H4 (cell line): ENCODE results near the gene UGT1A10. TPM values are rescaled to one million over a fixed set of nuclear protein-coding genes. Genes with fewer than 3 reads are reported as not detected.
"Not testable (repeated sequence)": the region's sequence is repeated elsewhere in the genome, so short reads cannot be mapped to it uniquely, and the experiment has no call there.

ENCODE experiments used
- DNase-seq: peaks from one replicate; pipeline ENCODE4 v3.0.0-alpha.2; 2015; ENCODE audit warnings: low spot score
- total RNA-seq: library from RNA; depleted of rRNA; stranded (reverse); fragments of >200 nt; shearing (Covaris generic); gene quantifications from 2 replicates; pipeline ENCODE4 v1.2.3, GENCODE V29; 2014

UGT1A10 gene
- total RNA-seq, 1 experiment from 2014 or later: not detected

DNA sequence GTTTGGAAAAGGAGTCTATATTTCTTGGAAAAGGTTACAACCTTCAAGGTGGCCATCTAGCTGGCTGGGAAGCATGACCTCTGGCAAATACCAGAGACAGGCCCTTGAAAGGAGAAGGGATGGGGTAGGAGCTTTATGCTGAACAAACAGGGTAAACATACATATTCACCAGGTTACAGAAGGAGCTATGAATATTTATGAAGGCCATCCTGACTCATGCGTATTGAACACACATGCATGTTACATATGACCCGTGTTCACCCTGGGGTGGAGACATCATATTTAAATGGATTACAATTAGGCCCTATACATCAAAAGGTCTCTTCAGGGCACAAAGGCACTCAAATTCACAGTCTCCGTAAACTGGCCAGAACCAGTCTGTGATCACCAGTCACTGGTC lies 19.7 kb downstream of the UGT1A10 start:
- not testable (repeated sequence) for DNase-seq

DNA sequence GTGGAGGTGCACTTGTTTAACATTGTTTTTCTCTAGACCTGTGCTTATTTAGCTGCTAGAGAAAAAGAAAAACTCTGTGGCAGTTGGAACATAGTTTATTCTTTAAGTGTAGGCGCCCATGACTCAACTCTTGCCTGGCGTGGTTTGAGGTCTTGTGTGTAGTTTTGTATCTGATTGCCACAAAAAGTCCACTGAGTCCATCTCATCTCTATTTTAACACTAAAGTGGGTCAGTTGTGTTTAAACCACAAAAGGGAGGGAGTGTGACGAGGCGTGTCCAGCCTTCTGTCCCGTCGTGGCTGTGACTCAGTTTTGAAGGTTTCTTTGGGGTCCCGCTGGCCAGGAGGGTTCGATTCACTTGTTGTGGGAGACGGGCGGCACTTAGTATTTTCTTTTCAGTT lies 20.2 kb downstream of the UGT1A10 start:
- DNase-seq: no peak

DNA sequence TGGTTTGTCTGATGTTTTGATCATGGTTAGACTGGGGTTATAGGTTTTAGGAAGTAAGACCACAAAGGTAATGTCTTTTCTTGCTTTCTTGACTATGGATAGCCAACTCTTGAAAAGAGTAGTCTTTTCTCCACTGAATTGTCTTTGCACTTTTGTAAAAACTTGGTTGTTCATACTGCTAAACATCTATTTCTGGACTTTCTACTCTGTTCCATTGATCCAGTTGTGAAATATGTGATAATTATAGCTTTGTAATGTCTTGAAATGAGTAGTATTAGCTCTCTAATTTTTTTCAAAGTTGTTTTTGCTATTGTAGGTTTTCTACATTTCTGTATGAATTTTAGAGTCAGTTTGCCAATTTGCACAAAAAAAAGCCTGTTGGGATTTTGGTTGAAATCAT lies 22.4 kb downstream of the UGT1A10 start:
- DNase-seq: no peak

DNA sequence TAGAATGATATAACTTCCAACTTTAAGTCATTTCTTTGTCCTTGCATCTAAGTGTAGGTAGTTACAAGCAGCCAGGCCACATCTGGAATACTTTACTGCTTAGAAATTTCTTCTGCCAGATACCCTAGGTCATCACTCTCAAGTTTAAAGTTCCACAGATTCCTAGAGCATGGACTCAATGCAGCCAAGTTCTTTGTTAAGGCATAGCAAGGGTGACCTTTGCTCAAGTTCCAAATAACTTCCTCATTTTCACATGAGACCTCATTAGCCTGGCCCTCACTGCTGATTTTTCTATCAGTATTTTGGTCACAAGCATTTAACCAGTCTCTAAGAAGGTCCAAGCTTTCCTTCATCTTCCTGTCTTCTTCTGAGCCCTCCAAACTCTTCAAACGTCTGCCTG lies 27.7 kb downstream of the UGT1A10 start:
- DNase-seq: no peak

DNA sequence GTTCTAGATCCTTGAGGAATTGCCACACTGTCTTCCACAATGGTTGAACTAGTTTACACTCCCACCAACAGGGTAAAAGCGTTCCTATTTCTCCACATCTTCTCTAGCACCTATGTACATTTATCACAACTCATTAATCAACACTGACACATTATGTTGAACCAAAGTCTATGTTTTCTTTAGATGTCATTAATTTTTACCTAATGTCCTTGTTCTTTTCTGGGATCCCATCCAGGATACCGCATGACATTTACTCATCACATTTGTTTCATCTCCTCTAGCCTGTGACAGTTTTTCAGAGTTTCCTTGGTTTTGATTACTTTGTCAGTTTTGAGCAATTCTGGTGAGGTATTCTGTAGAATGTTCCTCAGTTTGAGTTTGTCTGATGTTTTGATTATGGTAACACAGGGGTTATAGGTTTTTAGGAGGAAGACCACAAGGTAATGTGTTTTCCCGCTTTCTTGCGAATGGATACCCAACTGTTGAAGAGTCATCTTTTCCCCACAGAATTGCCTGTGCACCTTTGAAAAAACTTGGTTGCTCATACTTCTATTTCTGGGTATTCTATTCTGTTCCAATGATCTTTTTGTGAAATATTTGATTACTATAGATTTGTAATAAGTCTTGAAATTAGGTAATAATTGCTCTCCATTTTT lies 32.5 kb downstream of the UGT1A10 start:
- DNase-seq: no peak

DNA sequence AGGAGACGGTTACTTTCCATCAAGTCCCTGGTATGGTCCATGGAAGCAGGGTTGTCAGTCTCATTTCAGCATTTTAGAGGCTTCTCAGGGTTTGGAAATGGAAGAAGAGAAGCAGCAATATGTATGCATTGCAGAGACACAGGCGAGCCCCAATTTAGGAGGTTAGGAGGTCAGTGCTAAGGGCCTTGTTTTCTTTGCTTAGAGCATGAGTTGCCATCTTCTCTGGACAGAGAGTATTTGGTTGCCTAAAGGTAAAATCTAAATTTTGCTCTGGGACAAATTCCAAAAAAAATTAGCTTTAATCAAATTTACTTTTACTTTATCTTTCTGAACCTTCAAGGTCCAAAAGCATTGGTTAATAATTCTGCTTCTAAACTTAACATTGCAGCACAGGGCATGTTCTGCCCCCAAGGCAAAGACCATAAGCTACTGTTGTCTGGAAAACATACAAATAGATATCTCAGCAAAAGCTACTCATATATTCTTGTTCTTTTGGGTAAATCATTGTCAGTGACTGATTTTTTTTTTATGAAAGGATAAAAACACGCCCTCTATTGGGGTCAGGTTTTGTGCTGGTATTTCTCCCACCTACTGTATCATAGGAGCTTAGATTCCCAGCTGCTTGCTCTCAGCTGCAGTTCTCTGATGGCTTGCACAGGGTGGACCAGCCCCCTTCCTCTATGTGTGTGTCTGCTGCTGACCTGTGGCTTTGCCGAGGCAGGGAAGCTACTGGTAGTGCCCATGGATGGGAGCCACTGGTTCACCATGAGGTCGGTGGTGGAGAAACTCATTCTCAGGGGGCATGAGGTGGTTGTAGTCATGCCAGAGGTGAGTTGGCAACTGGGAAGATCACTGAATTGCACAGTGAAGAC lies 35.3 kb downstream of the UGT1A10 start, which contains the start of gene UGT1A9:
TSS of gene UGT1A9 (plus strand) at position 609 of the 872 bp plus-strand sequence. CDS start at position 646, 37 bp downstream.
- no peak for DNase-seq

DNA sequence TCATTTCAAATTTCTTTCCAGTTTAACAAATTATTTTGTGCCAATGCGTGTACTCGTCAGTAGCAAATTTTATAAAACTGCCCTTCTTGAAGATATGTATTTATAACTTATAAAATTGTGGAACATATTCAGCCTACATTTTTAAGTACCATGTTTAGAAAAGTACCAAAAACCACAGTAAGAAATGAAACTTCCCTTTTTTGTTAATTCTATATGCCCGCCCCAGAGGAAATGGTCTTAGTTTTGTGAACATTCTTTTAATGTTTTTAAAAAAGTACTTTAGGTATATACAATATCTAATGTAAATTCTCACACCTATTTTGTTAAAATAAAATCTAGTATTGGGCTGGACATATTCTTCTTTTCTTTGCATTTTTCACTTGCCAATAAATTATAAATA lies 36.6 kb downstream of the UGT1A10 start:
- no peak for DNase-seq

DNA sequence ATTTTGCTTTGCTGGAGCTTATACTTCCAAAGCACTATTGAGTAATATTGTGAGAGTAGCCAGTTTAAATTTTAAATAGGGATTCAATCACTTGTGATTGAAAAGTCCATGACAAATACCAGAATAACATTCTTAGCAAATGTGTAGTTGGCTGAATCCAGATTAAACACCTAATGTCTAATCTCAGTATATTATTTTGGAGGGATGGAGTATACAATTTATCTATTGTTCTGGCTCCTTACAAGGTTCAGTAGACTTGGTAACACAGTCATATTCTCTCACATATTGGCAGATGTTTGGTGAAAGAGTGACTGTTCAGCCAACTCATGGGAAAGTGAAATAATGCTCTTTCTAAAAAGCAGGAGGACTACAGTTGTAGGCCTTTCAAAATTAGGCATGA lies 37.6 kb downstream of the UGT1A10 start:
- no peak for DNase-seq

DNA sequence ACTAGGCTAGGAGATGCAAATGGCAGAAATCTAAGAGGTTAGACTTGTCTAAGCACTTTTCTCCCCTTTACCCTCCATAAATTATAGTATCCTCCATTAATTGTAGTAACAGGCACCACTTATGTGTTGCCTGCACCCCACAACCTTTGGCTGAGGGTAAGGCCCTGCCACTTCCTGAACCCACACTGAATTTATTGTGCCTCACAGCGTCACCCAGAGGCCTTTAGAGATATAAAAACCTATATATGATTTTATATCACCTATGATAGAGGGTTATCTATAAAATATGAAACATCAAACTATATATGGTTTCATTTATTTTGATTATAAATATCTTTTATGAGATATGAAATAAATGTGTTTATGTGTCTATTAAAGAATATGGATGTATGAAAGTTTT lies 38.1 kb downstream of the UGT1A10 start:
- DNase-seq: no peak

DNA sequence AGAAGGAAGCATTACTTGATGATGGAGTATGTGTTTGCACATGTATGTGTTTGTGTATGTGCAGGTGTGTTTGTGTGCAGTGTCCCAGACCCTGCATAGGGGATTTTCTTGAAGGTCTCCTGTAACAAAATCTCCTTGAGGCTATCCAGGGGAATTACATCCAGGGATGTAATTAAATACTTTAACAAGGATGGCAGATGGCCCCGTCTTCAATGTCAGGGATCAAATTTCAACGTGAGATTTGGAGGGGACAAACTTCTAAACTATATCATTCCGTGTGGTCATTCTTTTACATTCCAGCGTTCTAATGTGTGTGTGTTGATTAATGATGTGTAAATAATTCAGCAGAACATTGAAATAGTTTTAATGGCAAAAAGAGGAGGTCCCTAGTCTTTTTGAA lies 38.7 kb downstream of the UGT1A10 start:
- no peak for DNase-seq

DNA sequence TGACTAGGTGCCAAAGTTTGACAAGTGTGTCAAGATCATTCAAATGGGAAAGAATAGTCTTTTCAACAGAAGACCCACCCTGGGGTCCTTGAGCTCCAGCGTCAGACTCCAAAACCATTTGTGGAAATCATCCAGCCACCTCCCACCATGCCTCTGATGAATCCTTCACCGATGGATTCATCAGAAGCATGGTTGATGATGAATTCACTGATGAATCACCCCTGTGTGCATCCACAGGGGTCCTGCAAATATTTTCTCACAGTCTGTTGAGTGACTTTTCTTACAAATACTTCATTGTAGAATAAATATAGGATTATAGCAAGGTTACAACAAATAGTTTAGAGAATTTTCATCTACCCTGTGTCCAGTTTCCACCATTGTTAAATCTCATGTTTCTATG lies 39.8 kb downstream of the UGT1A10 start:
- no peak for DNase-seq

DNA sequence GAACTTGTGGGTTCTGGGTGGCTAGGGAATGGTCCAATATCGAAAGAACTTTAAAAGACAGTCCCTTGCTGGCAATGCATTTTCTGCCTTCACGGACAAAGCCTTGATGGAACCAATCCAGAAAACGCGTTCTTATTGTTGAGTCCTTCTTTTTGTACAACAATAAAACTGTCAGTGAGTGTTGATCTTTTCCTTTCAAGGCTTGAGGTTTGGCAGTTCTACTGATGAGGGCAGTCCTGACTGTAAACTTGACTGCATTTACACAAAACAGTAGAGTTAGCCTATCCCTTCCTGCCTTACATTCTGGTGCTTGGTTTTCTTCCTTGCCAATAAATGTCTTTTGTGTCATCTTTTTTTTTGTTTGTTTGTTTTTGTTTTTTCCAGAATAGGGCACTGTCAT lies 42.9 kb downstream of the UGT1A10 start:
- no peak for DNase-seq

DNA sequence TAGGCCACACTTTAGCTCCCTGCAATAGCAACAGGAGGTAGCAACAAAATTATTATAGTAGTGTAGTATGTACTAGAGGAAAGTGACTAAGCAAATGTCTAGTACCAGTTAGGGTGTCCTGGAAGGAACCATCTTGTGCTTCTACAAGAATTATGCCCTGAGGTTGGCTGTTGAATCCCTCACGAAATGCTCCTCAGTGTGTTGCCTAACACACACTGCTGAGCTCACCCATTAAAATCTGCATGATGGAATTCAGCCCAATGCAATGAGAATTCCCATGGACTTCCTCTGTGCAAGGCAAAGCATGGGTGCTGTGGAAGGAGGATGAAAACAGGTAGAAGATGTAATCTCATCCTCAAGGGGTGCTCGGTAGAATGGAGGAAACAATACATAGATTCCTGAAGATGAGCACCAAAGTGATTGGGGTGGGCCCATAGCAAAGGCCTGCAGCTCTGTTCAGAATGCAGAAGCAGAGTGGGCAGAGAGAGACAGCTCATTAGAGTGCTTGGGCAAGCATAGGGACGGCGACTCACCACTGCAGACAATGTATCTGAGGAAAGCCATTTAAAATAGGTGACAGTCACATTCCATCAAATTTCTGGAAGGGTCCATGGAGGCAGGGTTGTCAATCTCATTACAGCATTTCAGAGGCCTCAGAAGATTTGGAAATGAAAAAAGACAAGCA lies 44.3 kb downstream of the UGT1A10 start:
- DNase-seq: no peak

DNA sequence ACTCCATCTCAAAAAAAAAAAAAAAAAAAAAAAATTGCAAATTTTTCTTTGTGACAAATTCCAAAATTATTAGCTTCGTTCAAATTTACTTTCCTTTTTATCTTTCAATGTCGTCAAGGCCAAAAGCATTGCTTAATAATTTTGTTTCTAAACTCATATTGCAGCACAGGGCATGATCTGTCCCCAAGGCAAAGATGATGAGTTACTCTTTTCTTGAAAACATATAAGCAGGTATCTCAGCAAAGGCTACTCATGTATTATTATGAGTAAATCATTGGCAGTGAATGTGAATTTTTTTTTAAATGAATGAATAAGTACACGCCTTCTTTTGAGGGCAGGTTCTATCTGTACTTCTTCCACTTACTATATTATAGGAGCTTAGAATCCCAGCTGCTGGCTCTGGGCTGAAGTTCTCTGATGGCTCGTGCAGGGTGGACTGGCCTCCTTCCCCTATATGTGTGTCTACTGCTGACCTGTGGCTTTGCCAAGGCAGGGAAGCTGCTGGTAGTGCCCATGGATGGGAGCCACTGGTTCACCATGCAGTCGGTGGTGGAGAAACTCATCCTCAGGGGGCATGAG lies 45.4 kb downstream of the UGT1A10 start, which contains the start of gene UGT1A7:
TSS of gene UGT1A7 (plus strand) at position 381 of the 579 bp plus-strand sequence. CDS start at position 418, 37 bp downstream.
- DNase-seq: no peak

DNA sequence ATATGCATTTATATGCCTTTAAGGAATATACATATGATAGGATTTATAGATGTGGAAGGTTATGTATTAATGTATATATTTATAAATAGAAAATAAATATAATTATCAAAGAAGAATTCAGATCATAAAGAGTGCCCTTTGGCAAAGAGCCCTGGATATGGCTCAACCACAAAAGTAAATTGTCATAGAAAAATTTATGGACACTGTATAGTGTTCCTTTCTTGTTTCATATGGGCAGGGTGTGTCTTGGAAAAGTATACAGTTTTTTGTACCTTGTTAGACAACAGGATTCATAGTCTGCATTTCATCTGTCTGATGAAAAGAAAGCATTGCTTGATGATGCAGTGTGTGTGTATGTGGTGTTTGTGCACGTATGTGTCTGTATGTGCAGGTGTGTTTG lies 48.4 kb downstream of the UGT1A10 start:
- no peak for DNase-seq

DNA sequence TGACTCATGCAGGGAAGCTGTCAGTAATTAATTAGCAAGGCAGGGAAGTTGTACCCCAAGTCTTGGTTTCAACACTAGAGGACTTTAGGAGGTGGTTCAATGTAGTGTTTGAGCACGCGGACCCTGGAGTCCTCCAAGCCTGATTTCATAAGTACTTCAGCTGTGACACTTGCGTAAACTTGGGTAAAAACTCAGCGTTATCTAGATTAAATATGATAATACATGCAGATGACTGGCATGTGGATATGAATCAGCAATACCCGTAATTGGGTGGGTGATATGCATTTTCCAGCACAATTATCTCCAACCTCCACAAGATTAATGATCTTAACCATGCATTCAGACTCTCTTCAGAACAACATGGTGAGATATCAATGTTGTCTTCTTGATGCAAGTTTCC lies 50.7 kb downstream of the UGT1A10 start:
- no peak for DNase-seq

DNA sequence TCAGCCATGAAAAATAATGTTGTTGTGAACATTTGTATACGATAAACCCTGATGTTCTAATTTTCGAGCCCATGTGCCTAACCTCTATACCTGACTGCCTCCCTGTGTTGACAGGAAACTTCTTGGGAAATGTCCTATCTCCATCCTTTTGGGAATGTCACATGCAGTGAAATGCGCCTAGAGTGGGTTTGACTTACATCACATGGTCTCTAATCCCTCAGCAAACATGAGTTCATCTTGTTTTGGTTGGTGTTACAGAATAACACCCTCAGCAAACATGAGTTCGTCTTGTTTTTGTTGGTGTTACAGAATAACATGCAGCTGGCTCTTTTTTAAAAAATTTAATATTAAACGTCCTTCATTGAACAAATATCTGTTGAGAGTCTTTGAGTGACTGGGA lies 52.1 kb downstream of the UGT1A10 start:
- no peak for DNase-seq

DNA sequence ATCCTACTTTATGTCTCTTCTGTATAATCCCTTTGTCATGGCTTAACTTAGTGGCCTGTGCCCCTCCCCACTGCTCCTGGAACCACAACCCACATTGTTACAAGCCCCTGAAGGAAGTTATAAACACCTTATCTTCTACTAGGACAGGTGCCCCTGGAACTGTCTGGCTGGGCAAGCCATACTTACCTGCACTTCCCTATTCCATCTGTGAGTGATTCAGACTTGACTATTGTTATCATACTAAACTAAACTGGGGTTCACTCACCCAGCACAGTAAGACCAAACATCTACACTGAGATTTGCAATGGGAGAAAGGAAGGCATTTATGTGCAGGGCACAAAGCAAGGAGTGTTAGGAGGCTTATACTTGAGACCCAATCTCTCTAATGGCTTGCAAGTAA lies 52.8 kb downstream of the UGT1A10 start:
- DNase-seq: no peak

DNA sequence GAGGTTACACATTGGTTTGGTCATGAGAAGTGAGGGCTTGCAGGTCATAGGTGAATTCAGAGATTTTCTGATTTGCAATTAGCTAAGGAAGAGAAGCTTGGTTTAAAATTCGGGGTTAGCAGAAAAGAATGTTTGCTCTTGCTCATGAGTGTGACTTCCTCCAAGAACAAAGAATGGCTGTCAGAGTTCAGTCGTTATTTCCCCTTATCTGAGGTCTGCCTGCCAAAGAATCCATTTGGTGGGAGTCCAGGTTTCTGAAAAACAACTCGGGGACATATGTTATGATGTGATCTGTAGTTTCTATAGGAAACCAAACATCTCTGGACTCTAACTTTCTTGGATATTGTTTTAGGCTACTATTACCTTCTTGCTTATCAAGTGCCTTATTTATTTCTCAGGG lies 53.3 kb downstream of the UGT1A10 start:
- DNase-seq: no peak

DNA sequence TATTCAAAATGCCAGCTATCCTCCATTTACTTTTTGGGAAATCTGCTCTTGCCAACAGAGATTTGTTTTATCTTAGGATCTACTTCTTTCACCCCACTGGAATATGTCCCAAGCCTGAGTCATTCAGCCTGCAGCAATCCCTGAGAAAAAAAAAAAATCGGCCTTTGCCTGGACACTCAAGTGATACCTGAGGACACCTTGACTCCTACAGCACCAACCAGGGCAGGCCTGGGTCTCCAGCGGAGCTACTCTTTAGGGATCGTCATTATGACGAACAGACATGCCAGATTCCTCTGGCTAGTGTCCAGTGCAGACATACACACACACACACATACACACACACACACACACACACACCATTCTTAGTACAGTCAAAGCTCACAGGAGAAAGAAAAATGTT lies 54.2 kb downstream of the UGT1A10 start:
- DNase-seq: peak; percentile 45

DNA sequence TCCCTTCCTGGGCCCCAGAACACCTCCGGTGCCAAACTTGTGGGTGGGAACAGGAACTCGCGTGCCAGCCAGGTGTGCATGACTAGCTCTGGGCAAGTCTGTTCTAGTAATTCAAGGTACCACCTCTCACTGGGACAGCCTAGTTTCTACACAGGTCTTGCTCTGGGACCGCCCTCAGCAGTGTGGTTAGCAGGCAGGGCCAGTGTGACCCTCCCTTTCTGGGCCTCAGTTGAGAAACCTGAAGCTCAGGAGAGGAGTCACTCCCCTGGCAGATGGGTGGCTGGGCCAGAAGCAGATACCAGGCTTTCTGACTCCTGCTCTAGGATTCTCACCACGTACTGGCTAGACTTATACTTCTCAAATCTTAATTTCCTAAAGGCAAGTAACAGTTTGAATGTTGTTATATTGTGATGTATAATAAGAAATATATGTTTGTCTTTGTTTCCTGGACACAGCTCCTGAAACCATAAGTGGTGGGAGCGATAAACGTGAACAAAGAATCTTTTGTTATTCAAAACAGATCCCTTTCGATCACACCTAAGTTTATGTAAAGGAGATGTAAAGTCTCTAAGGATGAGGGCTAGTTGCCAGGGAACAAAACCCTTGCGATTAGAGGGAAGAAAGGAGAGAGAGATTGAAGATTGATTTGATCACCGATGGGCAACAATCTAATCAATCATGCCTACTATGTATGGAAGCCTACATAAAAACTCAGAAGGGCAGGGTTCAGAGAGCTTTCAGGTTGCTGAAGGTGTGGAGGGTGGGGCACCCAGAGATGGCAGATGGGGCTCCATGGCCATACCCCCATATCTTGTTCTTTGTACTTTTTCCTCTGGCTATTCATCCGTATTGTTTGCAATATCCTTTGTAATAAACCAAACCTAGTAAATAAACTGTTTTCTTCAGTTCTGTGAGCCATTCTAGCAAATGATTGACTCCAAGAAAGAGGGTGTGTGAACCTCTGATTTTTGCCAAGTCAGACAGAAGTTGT lies 55.5 kb downstream of the UGT1A10 start:
- DNase-seq: no peak
